EL (cell line): ENCODE data around the gene FBLN2.
"Not testable (repeated sequence)": the region's sequence is repeated elsewhere in the genome, so short reads cannot be mapped to it uniquely, and the experiment has no call there.

Experiments used
- DNase-seq: peaks from one replicate; pipeline ENCODE4 v3.0.0-alpha.2; 2016

The FBLN2 gene

GRCh38 chr3:13514639-13515435 is 34.1 kb upstream of the FBLN2 start:
- DNase-seq, result no peak

- no peak for DNase-seq
Measured at GRCh38 chr3:13515786-13516759, 32.9 kb upstream of the FBLN2 start.

DNA sequence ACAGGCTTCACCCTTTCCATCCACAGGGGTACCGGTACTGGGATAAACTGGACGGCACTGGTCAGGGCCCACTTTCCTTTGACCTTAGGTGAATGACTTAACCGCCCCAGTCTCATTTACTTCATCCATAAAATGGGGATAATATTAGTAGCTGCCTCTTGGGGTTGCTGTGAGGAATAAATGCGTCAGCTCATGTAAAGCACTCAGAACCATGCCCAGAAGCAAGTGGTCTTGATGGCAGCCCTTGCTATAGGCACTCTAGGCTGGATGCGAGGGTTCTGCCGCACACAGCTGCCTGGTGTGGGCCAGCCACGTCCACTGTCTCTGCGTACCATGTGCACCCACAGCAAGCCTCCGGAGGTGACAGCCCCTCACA is 32.2 kb upstream of the FBLN2 start:
- no peak for DNase-seq

GRCh38 chr3:13517253-13517977 is 31.5 kb upstream of the FBLN2 start:
- DNase-seq, result no peak

- no peak for DNase-seq
Measured at GRCh38 chr3:13518516-13518953, 30.4 kb upstream of the FBLN2 start.

DNA sequence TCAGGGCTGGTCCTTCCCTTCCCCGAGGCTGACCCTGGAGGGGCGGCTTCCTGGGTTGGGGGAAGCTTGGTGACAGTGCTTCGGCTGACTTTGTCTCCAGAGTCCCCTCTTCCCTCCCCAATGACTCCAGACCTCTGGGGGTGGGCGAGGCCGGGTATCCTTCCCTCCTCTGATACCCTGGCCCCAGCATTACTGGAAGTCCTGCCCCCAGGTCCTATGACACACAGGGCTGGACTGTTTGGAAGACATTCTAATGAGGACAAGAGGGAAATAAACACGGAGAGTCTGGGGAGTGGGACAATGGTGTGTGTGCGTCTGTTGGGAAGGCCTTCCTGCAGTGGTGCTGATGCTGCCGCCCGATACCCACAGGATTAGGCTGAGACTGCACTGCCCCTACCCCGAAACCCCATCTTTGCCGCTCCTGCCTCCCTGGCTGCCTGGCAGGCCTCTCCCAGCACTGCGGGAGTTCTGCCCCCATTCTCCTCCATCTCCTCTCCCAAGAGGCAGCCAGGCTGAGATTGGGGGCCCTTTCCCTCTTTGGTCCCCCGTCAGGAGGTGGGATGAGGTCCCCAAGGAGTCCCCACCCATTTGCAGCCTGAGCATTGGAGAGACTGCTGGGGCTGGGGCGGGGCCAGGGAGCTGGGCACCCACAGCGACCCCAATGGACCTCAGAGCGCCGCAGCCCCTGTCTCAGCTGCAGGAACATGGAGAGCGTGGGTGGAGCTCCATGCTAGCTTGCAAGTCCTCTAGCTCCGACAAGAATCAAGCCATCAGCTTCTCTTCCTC is 29.7 kb upstream of the FBLN2 start:
- no peak for DNase-seq

GRCh38 chr3:13520326-13520880 is 28.5 kb upstream of the FBLN2 start:
- no peak for DNase-seq

DNA sequence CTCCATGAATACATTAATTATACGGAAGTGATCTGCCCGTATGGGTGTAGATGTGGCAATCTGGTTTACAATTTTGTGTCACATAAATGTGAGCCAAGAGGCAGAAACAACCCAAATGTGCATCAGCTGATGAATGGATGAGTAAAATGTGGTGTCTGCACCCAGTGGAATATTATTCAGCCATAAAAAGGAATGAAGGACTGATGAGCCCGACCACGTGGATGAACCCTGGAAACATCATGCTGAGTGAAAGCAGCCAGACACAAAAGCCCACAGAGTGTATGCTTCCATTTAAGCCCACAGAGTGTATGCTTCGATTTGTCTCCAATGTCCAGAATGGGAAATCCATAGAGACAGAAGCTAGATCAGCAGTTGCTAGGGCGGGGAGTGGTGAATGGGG is 27.6 kb upstream of the FBLN2 start:
- no peak for DNase-seq

DNA sequence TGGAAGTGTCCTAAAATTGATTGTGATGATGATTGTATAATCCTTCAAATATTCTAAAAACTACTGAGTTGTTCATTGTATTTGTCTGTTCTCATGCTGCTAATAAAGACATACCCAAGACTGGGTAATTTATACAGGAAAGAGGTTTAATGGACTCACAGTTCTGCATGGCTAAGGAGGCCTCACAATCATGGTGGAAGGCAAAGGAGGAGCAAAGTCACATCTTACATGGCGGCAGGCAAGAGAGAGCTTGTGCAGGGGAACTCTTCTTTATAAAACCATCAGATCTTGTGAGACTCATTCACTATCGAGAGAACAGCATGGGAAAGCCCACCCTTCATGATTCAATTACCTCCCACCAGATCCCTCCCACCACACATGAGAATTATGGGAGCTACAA is 27.2 kb upstream of the FBLN2 start:
- DNase-seq, result not testable (repeated sequence)

DNA sequence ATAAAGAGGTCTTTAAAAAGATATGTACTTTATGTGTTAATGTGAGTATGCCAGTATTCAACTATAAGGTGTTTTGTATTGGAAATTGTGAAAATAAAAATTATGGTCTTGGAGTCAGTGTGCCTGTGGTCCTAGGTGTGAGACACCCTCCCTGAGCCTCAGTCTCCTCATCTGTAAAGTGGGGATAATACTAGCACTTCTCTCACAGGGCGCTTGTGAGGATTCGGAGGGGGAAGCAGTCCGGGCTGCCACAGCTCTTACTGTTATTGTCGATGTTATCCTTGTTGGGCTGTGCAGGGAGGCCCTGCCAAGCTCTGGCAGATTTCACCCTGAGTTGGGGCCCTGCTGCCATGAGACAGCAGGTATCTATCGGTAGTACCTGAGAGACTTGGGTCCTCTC is 26.7 kb upstream of the FBLN2 start:
- DNase-seq, result no peak

GRCh38 chr3:13524979-13525669 is 23.8 kb upstream of the FBLN2 start:
- DNase-seq, result no peak

DNA sequence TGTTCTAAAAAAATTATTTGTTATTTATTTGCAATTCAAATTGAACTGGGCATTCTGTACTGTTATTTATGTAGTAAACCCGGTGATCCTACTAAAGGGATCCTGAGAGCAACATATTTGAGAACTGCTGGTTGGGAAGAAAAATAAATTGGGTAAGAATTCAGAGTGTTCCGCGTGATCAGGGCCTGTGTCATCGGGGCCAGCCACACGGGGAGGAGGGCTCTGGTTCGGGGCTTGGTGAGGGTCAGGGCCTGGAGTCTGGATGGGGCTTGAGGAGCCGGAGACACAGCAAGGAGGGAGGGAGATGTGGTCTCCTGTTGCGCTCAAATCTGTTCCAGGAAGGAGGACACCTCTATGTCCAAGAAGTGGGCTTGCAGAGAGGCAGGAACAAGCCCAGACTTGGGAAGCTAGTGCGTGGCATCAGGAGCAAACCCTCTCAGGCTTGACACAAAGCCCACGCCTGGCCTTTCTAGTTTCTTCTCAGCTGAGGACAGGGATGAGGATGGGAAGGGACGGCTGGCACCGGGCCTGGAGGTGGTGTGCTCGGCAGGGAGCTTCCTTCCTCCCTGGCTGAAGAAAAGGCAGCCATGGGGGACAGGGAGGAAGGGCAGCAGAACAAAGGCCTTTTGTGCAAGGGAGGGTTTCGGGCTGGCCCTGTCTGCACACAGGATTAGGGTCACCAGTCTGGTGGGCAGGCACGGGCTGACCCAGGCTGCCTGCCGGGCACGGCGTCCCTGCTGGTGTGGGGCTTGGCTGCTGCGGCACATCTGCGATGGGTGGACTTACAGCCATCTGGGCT is 22.9 kb upstream of the FBLN2 start:
- no peak for DNase-seq

- no peak for DNase-seq
Measured at GRCh38 chr3:13526626-13526949, 22.3 kb upstream of the FBLN2 start.

DNA sequence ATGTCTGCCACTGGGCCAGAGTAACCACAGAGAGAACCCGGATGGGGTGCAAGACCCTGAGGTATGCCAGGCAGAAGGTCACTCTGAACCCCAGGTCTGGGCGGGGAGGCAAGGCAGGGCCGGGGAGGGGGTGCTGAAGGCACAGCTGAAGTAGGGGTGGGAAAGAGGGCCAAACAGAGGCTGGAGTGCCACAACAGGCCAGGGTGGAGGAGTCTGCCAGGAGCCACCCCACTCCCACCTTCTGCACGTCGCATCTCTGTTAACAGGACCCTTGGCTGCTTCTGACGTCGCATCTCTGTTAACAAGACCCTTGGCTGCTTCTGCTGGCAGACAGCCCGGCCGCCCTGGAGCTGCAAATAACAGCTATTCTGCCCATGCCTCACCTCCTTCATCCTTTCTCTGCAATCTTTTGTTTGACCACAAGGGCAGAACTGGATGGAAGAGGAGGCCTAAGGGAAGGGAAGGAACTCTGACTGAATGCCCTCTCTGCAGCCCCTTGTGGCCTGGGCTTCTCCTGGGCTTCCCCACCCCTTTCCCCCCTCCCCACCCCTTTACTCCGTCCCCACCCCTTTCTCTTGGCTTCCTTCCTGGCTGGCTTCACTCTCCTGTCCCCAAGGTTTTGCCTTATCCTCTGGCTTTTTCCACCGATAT is 20.6 kb upstream of the FBLN2 start:
- DNase-seq, result no peak

DNA sequence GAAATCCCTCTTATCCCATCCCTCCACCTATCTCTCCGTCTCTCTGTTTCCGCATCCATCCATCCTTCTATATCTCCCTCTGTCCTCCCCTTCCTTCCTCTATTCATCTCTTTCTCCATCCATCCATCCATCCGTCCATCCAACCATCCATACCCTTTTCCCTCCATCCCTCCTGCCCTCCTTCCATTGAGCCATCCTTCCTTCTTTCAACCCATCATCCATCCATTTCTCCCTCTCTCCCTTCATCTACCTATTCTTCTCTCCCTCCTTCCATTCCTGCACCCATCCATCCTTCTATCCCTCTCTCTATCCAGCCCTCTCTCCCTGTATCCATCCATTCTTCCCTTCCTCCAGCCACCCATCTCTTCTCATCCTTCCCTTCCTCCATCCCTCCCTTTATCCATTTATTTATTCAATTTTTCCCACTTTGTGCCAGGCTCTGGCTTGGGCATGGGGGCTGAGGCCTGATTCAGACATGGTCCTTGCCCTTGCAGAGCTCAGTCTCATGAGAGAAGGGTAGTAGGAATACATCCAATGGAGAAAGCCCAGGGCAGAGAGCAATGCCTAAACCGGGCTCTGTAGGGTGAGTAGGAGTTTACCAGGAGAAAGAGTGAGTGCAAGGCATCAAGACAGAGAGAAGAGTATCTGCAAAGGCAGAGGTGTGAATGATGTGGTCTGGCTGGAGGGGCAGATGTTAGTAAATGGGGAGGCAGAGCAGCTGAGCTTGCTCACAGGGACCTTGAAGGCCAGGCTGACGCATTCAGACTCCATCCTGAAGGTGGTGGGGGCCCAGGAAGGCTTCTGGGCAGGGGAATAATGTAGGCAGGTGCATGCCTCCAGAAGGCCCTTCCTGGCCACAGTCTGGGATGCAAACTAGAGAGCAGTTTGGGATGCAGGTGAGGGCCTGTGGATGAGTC is 19.5 kb upstream of the FBLN2 start:
- no peak for DNase-seq

GRCh38 chr3:13530241-13531009 is 18.5 kb upstream of the FBLN2 start:
- DNase-seq, result no peak

DNA sequence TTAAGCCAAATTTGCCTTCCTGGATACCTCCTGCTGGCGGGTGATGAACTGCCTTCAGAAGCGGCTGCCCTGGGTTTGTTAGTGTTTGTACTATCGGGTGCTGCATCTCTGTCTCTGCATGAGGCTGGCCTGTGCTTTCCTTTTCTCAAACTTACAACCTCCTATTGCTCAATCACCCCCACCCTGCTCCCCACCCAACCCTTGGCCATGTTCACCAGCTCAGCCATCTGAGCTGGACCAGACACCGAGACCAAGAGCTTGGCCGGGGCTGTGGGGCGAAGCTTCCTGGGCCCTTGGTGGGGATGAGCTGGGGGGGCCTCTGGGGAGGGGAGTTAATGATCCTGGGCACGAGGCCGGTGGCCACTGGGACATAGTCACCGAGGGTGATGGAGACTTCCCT is 16.8 kb upstream of the FBLN2 start:
- DNase-seq, result no peak

DNA sequence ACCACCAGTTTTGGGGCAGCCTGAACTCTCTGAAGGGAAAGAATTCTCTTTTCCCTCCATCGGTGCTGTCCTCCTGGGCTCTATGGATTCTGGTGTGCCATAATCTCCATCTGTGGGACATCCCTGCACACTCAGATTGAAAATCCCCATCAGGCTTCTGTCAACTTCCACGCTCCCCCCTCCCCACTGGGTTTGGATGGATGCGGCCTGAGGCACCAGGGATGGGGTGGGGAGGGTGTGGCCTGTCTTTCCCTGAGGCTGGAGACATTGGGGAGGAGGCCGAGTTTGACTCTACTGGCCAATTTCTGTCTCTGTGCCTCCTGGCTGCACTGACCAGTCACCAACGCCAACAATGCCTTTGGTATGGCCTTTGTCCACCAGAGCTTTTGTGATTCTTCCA is 16.3 kb upstream of the FBLN2 start:
- no peak for DNase-seq
